ENCODE data around the gene MAP9.

GRCh38 chr4:155299103-155299502, 77.7 kb downstream of the MAP9 start:
- TF ChIP-seq CTCF (IDR thresholded peaks at IDR 0.05) = no peak
- TF ChIP-seq POLR2A (IDR thresholded peaks at IDR 0.05) = no peak
